ENCODE data around the gene CDH4.

CDH4 gene

GRCh38 chr20:61753987-61754956 lies 502.2 kb downstream of the CDH4 start:
- DNase-seq (ENCODE audit: low read depth): no peak

- no peak for DNase-seq (ENCODE audit: low read depth)
These were observed 503.1 kb downstream of the CDH4 start for GRCh38 chr20:61754976-61755778.

GRCh38 chr20:61755971-61756845 lies 504.1 kb downstream of the CDH4 start:
- no peak for DNase-seq (ENCODE audit: low read depth)

- no peak for DNase-seq (ENCODE audit: low read depth)
These were observed 505.1 kb downstream of the CDH4 start for GRCh38 chr20:61756966-61757677.

GRCh38 chr20:61757678-61758563 lies 505.9 kb downstream of the CDH4 start:
- DNase-seq (ENCODE audit: low read depth): no peak

- no peak for DNase-seq (ENCODE audit: low read depth)
These were observed 506.6 kb downstream of the CDH4 start for GRCh38 chr20:61758564-61759200.

GRCh38 chr20:61759286-61760065 lies 507.4 kb downstream of the CDH4 start:
- DNase-seq (ENCODE audit: low read depth): no peak

GRCh38 chr20:61760321-61760720 lies 508.3 kb downstream of the CDH4 start:
- no peak for DNase-seq (ENCODE audit: low read depth)

GRCh38 chr20:61760731-61761130 lies 508.7 kb downstream of the CDH4 start:
- DNase-seq (ENCODE audit: low read depth): no peak

- no peak for DNase-seq (ENCODE audit: low read depth)
These were observed 509.5 kb downstream of the CDH4 start for GRCh38 chr20:61761453-61762166.

- no peak for DNase-seq (ENCODE audit: low read depth)
These were observed 510.2 kb downstream of the CDH4 start for GRCh38 chr20:61762167-61762710.

GRCh38 chr20:61762886-61763739 lies 511.1 kb downstream of the CDH4 start:
- no peak for DNase-seq (ENCODE audit: low read depth)

GRCh38 chr20:61763740-61764400 lies 511.8 kb downstream of the CDH4 start:
- DNase-seq (ENCODE audit: low read depth): no peak

- no peak for DNase-seq (ENCODE audit: low read depth)
These were observed 512.5 kb downstream of the CDH4 start for GRCh38 chr20:61764471-61765025.

- no peak for DNase-seq (ENCODE audit: low read depth)
These were observed 513.2 kb downstream of the CDH4 start for GRCh38 chr20:61765081-61765870.

Data from fibroblast of the conjunctiva (primary cell).